ENCODE results near the gene SLC45A3. TPM values are rescaled to one million over a fixed set of nuclear protein-coding genes. Genes with fewer than 3 reads are reported as not detected.

SLC45A3 gene
- total and polyA plus RNA-seq, 2 of the 4 experiments (the other 2 are of a cell fraction): 1.4 to 2.5 TPM

DNA sequence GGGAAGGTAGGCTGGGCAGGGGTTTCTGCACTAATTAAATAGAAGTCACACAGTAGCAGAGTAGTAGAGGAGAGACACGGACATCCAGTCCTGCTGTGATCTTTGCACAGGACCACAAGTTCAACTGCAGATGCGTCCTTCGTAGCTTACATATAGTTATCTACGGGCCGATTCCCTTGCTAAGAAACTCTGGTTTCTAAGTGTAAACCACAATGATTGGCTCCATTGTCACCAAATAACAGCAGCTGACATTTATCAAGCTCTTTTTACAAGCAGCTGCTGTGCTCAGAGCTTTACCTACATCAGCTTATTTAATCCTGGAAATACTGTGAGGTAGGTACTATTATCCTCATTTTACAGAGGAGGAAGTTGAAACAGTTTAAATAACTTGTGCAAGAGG is 3.1 kb downstream of the SLC45A3 start:
- Histone ChIP-seq H3K56ac (ENCODE audit: extremely low read depth, insufficient read depth, low read length) (no peak overlapping the region), H3K14ac (replicated peaks; ENCODE audit: low read depth, low read length) (no peak overlapping the region), H2BK120ac (ENCODE audit: low read depth, low read length) (no peak overlapping the region), H2BK20ac (ENCODE audit: low read depth, low read length) (no peak overlapping the region), H3K18ac (ENCODE audit: low read depth, low read length) (no peak overlapping the region), H3K4me2 (ENCODE audit: low read depth, low read length) (no peak overlapping the region), H4K91ac (ENCODE audit: insufficient read depth, low read depth, low read length) (no peak overlapping the region), H3K9me3 (ENCODE audit: control insufficient read depth, insufficient read depth, low read length) (no peaks in the 10 kb centered on the region), H3K23ac (ENCODE audit: low read depth, low read length) (no peak overlapping the region), H2BK5ac (ENCODE audit: low read depth, low read length, poor library complexity, severe bottlenecking) (no peak overlapping the region), H3K4me1 (ENCODE audit: control insufficient read depth, insufficient read depth, low read length) (peaks cover 12% of the 10 kb centered on the region), H3K36me3 (ENCODE audit: control insufficient read depth, insufficient read depth, low read length) (no peaks in the 10 kb centered on the region), H3K27me3 (ENCODE audit: control insufficient read depth, insufficient read depth, low read length) (peaks cover 3% of the 10 kb centered on the region; the same call in 1 of the 2 replicates), H2AFZ (replicated peaks; ENCODE audit: low read length, poor library complexity) (no peak overlapping the region), H3K9ac (ENCODE audit: low read depth, low read length) (no peak overlapping the region), H4K5ac (ENCODE audit: low read depth, low read length) (no peak overlapping the region), H3K79me1 (ENCODE audit: low read depth in 1 of 2, low read length in 2 of 2) (peaks cover 5 to 19% of the 10 kb centered on the region in 2 experiments; a peak in 3 of 4 replicates), H3K4me3 (ENCODE audit: insufficient read depth, low read depth, low read length) (no peak overlapping the region), H2AK5ac (ENCODE audit: low read depth, low read length) (no peak overlapping the region), H3K9me1 (ENCODE audit: insufficient read depth, low read length) (peaks cover 3% of the 10 kb centered on the region; the same call in 1 of the 2 replicates), H3K4ac (ENCODE audit: low read depth, low read length) (no peak overlapping the region), H3K27ac (ENCODE audit: insufficient read depth, low read length) (no peak overlapping the region), H4K20me1 (ENCODE audit: insufficient read depth, low read length) (no peaks in the 10 kb centered on the region), H2BK15ac (ENCODE audit: low read depth, low read length) (no peak overlapping the region), H4K8ac (ENCODE audit: low read depth in 2 of 2, low read length in 2 of 2) (no peak overlapping the region), H2AK9ac (replicated peaks; ENCODE audit: low read depth, low read length, poor library complexity) (no peak overlapping the region)
- dilution Hi-C loops (cut with HindIII; ENCODE audit: low sequenced_read_pairs, unreplicated experiment): no loop called here
- no TSS peak for BruUV-seq (replicated peaks)
- ATAC-seq (ENCODE audit: low read depth): no peak
- POLR2A ChIA-PET (ENCODE audit: unreplicated experiment): no interaction called here
- DNase-seq: no peak
- CTCF ChIA-PET: interaction anchor here (0.6 to 1.5 kb wide), 5 partner anchors 17 to 300 kb away, joined by 3 to 7 read pairs (median 3); no protein-coding TSS in a partner anchor
- WGBS, 2 experiments (ENCODE audit: extremely low coverage in 2 of 2, insufficient read length in 1 of 2): 96% methylated on average over 4 of the region's 5 CpGs; no CpG with 5 or more reads in 1 of the 2 experiments
- in situ Hi-C loops (cut with MboI; ENCODE audit: low sequenced_read_pairs): no loop called here
- intact Hi-C loops (cut with micrococcal nuclease): no loop called here
- no peak for TF ChIP-seq RCOR1 (IDR thresholded peaks at IDR 0.05; ENCODE audit: insufficient replicate concordance, low read length)
- TF ChIP-seq CEBPB (IDR thresholded peaks at IDR 0.05; ENCODE audit: low read depth, low read length): no peak
- TF ChIP-seq POLR2A (IDR thresholded peaks at IDR 0.05; ENCODE audit: low read depth, low read length): no peak
- TF ChIP-seq, protein P1, sequence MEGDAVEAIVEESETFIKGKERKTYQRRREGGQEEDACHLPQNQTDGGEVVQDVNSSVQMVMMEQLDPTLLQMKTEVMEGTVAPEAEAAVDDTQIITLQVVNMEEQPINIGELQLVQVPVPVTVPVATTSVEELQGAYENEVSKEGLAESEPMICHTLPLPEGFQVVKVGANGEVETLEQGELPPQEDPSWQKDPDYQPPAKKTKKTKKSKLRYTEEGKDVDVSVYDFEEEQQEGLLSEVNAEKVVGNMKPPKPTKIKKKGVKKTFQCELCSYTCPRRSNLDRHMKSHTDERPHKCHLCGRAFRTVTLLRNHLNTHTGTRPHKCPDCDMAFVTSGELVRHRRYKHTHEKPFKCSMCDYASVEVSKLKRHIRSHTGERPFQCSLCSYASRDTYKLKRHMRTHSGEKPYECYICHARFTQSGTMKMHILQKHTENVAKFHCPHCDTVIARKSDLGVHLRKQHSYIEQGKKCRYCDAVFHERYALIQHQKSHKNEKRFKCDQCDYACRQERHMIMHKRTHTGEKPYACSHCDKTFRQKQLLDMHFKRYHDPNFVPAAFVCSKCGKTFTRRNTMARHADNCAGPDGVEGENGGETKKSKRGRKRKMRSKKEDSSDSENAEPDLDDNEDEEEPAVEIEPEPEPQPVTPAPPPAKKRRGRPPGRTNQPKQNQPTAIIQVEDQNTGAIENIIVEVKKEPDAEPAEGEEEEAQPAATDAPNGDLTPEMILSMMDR (conservative IDR thresholded peaks at IDR 0.05; ENCODE audit: low read depth, low read length): no peak
- TF ChIP-seq CHD1 (IDR thresholded peaks at IDR 0.05; ENCODE audit: low read depth, low read length): no peak
- TF ChIP-seq ELK1 (IDR thresholded peaks at IDR 0.05; ENCODE audit: borderline replicate concordance, low read depth, low read length): no peak
- TF ChIP-seq MAFK (IDR thresholded peaks at IDR 0.05; ENCODE audit: low read depth, low read length): no peak
- no peak for TF ChIP-seq SMC3 (IDR thresholded peaks at IDR 0.05; ENCODE audit: low read depth, low read length)
- no peak for TF ChIP-seq MXI1 (IDR thresholded peaks at IDR 0.05; ENCODE audit: borderline replicate concordance, low read depth, low read length)
- no peak for TF ChIP-seq RAD21 (IDR thresholded peaks at IDR 0.05; ENCODE audit: low read length)
- no peak for TF ChIP-seq NFE2L2 (IDR thresholded peaks at IDR 0.05; ENCODE audit: low read depth, low read length)
- no peak for TF ChIP-seq RFX5 (IDR thresholded peaks at IDR 0.05; ENCODE audit: low read depth, low read length)
- TF ChIP-seq BHLHE40 (IDR thresholded peaks at IDR 0.05; ENCODE audit: low read depth, low read length): no peak

Measured in IMR-90 (cell line).